Measurements from ENCODE around the gene SYNE1. TPM values are rescaled to one million over a fixed set of nuclear protein-coding genes. Genes with fewer than 3 reads are reported as not detected.
"Not testable (repeated sequence)": the region's sequence is repeated elsewhere in the genome, so short reads cannot be mapped to it uniquely, and the experiment has no call there.

The SYNE1 gene
- total and polyA plus RNA-seq, 7 experiments from 2014 or later: 50.6 to 205 (median 161) TPM

DNA sequence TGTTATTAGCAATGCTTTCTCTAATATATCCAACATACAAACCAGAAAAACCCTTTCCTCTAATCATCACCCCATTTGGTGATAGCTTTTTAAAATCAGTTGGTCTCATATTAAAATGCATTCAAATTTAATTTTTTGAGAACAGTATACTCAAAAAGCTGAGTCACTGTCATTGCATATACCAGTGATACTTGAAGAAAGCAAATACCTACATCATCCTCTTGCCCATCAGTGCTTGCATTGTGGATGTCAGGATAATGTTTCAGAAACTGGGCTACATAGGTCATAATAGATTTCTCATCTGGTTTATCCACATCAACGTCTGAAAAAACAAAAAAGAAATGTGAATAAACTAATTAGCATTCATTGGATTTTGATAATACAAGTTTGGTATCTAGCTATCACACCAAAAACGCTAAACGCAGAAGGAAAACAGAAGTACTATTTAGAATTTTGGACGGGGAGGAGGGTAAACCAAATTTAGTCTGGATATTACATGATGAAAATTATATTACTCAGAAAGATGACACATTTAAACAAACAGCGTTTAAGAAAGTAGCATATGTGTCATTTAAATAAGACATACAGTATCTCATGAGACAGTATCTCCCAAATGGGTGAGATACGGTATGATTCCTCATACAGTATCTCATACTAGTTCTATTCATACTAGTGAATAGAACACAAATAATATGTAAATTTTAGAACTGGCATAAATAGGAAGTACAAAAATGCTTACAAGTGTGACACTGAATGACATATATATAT, 134.6 kb downstream of the SYNE1 start:
- POLR2A ChIA-PET: no interaction called here
- Histone ChIP-seq H3K27me3 (ENCODE audit: control insufficient read depth in 2 of 2, insufficient read depth in 2 of 2, low read length in 2 of 2) (peaks cover 0 to 3% of the 10 kb centered on the region in 2 donors), H3K36me3 (ENCODE audit: control insufficient read depth in 2 of 3, insufficient read depth in 3 of 3, low read length in 3 of 3) (no peaks in the 10 kb centered on the region), H3K9me3 (ENCODE audit: control insufficient read depth in 2 of 3, low read length in 3 of 3) (no peaks in the 10 kb centered on the region), H3K4me1 (ENCODE audit: control insufficient read depth in 2 of 2, insufficient read depth in 2 of 2, low read length in 2 of 2) (no peaks in the 10 kb centered on the region), H3K27ac (ENCODE audit: low read depth, low read length) (no peak overlapping the region), H3K4me3 (ENCODE audit: low read length) (no peak overlapping the region)
- ATAC-seq: no peak
- H3K27ac Mint-ChIP-seq: no peak overlapping the region
- no peaks in the 10 kb centered on the region for H3K9me3 Mint-ChIP-seq
- H3K27me3 Mint-ChIP-seq: no peaks in the 10 kb centered on the region
- intact Hi-C loops (cut with micrococcal nuclease): no loop called here
- H3K4me1 Mint-ChIP-seq: no peaks in the 10 kb centered on the region
- no peak for DNase-seq
- H3K4me3 Mint-ChIP-seq: no peak overlapping the region
- CTCF ChIA-PET: no interaction called here
- no peaks in the 10 kb centered on the region for H3K36me3 Mint-ChIP-seq

DNA sequence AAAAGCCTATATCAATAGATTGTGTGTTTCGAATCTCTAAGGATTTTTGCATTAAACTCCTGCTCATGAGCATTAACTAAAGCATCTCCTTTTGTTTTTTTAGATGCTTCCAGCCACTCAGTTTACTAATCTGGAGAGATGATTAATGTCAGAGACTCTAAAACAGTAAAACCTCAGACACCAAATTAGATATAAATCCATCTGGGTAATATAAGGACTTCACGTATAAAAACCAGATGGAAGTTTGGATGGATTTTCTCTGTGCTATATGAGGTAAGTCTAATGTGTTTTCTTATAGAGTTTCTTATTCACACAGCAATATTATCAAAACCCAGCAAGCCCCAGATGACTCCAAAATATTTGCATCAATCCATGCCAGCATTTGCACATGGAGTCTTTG, 137.2 kb downstream of the SYNE1 start:
- ChIA-PET POLR2A (no interaction called here), CTCF (no interaction called here)
- Histone ChIP-seq H3K27me3 (ENCODE audit: control insufficient read depth in 2 of 2, insufficient read depth in 2 of 2, low read length in 2 of 2) (peaks cover 0 to 3% of the 10 kb centered on the region in 2 donors), H3K36me3 (ENCODE audit: control insufficient read depth in 2 of 3, insufficient read depth in 3 of 3, low read length in 3 of 3) (no peaks in the 10 kb centered on the region), H3K9me3 (ENCODE audit: control insufficient read depth in 2 of 3, low read length in 3 of 3) (no peaks in the 10 kb centered on the region), H3K4me3 (ENCODE audit: low read length) (no peak overlapping the region), H3K4me1 (ENCODE audit: control insufficient read depth in 2 of 2, insufficient read depth in 2 of 2, low read length in 2 of 2) (no peaks in the 10 kb centered on the region), H3K27ac (ENCODE audit: low read depth, low read length) (no peak overlapping the region)
- H3K27ac Mint-ChIP-seq: no peak overlapping the region
- no peaks in the 10 kb centered on the region for H3K4me1 Mint-ChIP-seq
- no peak overlapping the region for H3K4me3 Mint-ChIP-seq
- no peaks in the 10 kb centered on the region for H3K36me3 Mint-ChIP-seq
- no peaks in the 10 kb centered on the region for H3K9me3 Mint-ChIP-seq
- DNase-seq: no peak
- ATAC-seq: no peak
- intact Hi-C loops (cut with micrococcal nuclease): no loop called here
- peaks cover 0 to 8% (median 0%) of the 10 kb centered on the region in 5 donors for H3K27me3 Mint-ChIP-seq

DNA sequence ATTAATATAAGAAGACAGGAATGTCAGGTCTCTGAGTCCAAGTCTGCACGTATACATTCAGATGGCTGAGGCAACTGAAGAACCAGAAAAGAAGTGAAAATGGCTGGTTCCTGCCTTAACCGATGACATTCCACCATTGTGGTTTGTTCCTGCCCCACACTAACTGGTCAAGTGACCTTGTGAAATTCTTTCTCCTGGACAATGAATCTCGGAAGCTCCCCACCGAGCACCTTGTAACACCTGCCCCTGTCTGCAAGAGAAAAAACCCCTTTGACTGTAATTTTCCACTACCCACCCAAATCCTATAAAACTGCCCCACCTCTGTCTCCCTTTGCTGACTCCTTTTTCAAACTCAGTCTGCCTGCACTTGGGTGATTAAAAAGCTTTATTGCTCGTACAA, 140.4 kb downstream of the SYNE1 start:
- CTCF ChIA-PET: no interaction called here
- ATAC-seq: no peak
- no peaks in the 10 kb centered on the region for H3K36me3 ChIP-seq (ENCODE audit: control insufficient read depth in 2 of 3, insufficient read depth in 3 of 3, low read length in 3 of 3)
- no peak overlapping the region for H3K4me3 ChIP-seq (ENCODE audit: low read length)
- no peaks in the 10 kb centered on the region for H3K36me3 Mint-ChIP-seq
- H3K4me3 Mint-ChIP-seq: no peak overlapping the region
- intact Hi-C loops (cut with micrococcal nuclease): no loop called here
- DNase-seq: no peak
- no peaks in the 10 kb centered on the region for H3K4me1 Mint-ChIP-seq
- no peaks in the 10 kb centered on the region for H3K9me3 Mint-ChIP-seq
- peaks cover 0 to 8% (median 0%) of the 10 kb centered on the region in 5 donors for H3K27me3 Mint-ChIP-seq
- H3K27ac ChIP-seq (ENCODE audit: low read depth, low read length): no peak overlapping the region
- POLR2A ChIA-PET: no interaction called here
- no peaks in the 10 kb centered on the region for H3K4me1 ChIP-seq (ENCODE audit: control insufficient read depth in 2 of 2, insufficient read depth in 2 of 2, low read length in 2 of 2)
- no peak overlapping the region for H3K27ac Mint-ChIP-seq
- no peaks in the 10 kb centered on the region for H3K9me3 ChIP-seq (ENCODE audit: control insufficient read depth in 2 of 3, low read length in 3 of 3)
- H3K27me3 ChIP-seq (ENCODE audit: control insufficient read depth in 2 of 2, insufficient read depth in 2 of 2, low read length in 2 of 2): peaks cover 0 to 3% of the 10 kb centered on the region in 2 donors

DNA sequence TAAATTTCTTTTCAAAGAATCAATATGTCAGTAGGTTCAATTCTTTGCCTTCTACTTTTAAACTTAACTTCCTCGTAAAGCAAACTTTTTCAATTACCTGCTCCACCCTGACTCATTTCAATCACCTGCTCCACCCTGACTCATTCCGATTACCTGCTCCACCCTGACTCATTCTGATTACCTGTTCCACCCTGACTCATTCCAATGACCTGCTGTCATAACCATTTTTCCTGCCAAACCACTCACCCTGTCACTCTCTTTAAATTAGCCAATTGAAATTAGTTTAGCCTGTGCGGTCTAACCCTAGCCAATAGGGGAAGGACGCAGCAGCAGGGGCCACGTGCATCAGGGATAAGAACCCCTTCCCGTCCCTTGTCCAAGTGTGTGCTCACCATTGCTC, 141.7 kb downstream of the SYNE1 start:
- H3K4me3 Mint-ChIP-seq; H3K27ac Mint-ChIP-seq; H3K4me3 ChIP-seq (ENCODE audit: low read length); POLR2A ChIA-PET; DNase-seq; intact Hi-C loops (cut with micrococcal nuclease); H3K4me1 Mint-ChIP-seq; H3K36me3 ChIP-seq (ENCODE audit: control insufficient read depth in 2 of 3, insufficient read depth in 3 of 3, low read length in 3 of 3); CTCF ChIA-PET; H3K36me3 Mint-ChIP-seq; H3K27ac ChIP-seq (ENCODE audit: low read depth, low read length); H3K9me3 ChIP-seq (ENCODE audit: control insufficient read depth in 2 of 3, low read length in 3 of 3); H3K27me3 Mint-ChIP-seq; H3K4me1 ChIP-seq (ENCODE audit: control insufficient read depth in 2 of 2, insufficient read depth in 2 of 2, low read length in 2 of 2); H3K27me3 ChIP-seq (ENCODE audit: control insufficient read depth in 2 of 2, insufficient read depth in 2 of 2, low read length in 2 of 2); H3K9me3 Mint-ChIP-seq; ATAC-seq: not testable (repeated sequence)

DNA sequence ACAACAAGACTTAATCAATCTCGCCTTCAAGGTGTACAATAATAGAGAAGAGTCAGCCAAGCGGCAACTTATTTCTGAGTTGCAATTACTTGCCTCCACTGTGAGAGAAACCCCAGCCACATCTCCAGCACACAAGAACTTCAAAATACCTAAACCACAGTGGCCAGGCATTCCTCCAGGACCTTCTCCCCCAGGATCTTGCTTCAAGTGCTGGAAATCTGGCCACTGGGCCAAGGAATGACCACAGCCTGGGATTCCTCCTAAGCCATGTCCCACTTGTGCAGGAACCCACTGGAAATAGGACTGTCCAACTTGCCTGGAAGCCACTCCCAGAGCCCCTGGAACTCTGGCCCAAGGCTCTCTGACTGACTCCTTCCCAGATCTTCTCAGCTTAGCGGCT, 144.9 kb downstream of the SYNE1 start:
- H3K27ac ChIP-seq (ENCODE audit: low read depth, low read length); H3K4me1 ChIP-seq (ENCODE audit: control insufficient read depth in 2 of 2, insufficient read depth in 2 of 2, low read length in 2 of 2); H3K36me3 Mint-ChIP-seq; H3K27ac Mint-ChIP-seq; H3K9me3 Mint-ChIP-seq; ATAC-seq; H3K27me3 ChIP-seq (ENCODE audit: control insufficient read depth in 2 of 2, insufficient read depth in 2 of 2, low read length in 2 of 2); H3K27me3 Mint-ChIP-seq; H3K4me1 Mint-ChIP-seq; POLR2A ChIA-PET; DNase-seq; H3K36me3 ChIP-seq (ENCODE audit: control insufficient read depth in 2 of 3, insufficient read depth in 3 of 3, low read length in 3 of 3); intact Hi-C loops (cut with micrococcal nuclease); CTCF ChIA-PET; H3K4me3 Mint-ChIP-seq; H3K9me3 ChIP-seq (ENCODE audit: control insufficient read depth in 2 of 3, low read length in 3 of 3); H3K4me3 ChIP-seq (ENCODE audit: low read length): not testable (repeated sequence)

DNA sequence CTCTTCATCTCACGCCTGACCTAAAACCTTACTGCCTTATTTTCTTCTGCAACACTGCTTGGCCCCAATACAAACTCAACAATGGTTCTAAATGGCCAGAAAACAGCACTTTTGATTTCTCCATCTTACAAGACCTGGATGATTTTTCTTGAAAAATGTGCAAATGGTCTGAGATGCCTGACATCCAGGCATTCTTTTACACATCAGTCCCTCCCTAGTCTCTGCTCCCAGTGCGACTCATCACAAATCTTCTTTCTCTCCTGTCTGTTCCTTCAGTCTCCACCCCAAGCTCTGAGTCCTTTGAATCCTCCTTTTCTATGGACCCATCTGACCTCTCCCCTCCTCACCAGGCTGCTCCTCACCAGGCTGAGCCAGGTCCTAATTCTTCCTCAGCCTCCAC, 145.7 kb downstream of the SYNE1 start:
- H3K4me1 ChIP-seq (ENCODE audit: control insufficient read depth in 2 of 2, insufficient read depth in 2 of 2, low read length in 2 of 2); H3K27me3 Mint-ChIP-seq; H3K27ac ChIP-seq (ENCODE audit: low read depth, low read length); ATAC-seq; POLR2A ChIA-PET; CTCF ChIA-PET; DNase-seq; H3K4me3 Mint-ChIP-seq; H3K4me3 ChIP-seq (ENCODE audit: low read length); H3K27me3 ChIP-seq (ENCODE audit: control insufficient read depth in 2 of 2, insufficient read depth in 2 of 2, low read length in 2 of 2); H3K4me1 Mint-ChIP-seq; H3K9me3 Mint-ChIP-seq; H3K27ac Mint-ChIP-seq; H3K9me3 ChIP-seq (ENCODE audit: control insufficient read depth in 2 of 3, low read length in 3 of 3); H3K36me3 Mint-ChIP-seq; intact Hi-C loops (cut with micrococcal nuclease); H3K36me3 ChIP-seq (ENCODE audit: control insufficient read depth in 2 of 3, insufficient read depth in 3 of 3, low read length in 3 of 3): not testable (repeated sequence)

DNA sequence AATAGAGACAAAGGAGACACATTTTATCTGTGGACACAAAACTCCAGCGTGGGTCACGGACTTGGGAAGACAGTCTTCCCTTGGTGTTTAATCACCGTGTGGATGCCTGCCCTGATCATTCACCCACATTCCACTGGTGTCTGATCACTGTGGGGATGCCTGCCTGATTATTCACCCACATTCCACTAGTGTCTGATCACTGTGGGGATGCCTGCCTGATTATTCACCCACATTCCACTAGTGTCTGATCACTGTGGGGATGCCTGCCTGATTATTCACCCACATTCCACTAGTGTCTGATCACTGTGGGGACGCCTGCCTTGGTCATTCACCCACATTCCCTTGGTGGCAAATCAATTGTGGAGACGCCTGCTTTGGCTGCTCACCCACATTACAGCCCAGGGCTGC, 146.2 kb downstream of the SYNE1 start:
- ATAC-seq; H3K4me1 ChIP-seq (ENCODE audit: control insufficient read depth in 2 of 2, insufficient read depth in 2 of 2, low read length in 2 of 2); H3K4me3 ChIP-seq (ENCODE audit: low read length); CTCF ChIA-PET; H3K36me3 ChIP-seq (ENCODE audit: control insufficient read depth in 2 of 3, insufficient read depth in 3 of 3, low read length in 3 of 3); H3K9me3 Mint-ChIP-seq; H3K27me3 ChIP-seq (ENCODE audit: control insufficient read depth in 2 of 2, insufficient read depth in 2 of 2, low read length in 2 of 2); H3K9me3 ChIP-seq (ENCODE audit: control insufficient read depth in 2 of 3, low read length in 3 of 3); H3K27me3 Mint-ChIP-seq; H3K4me3 Mint-ChIP-seq; H3K4me1 Mint-ChIP-seq; DNase-seq; H3K27ac Mint-ChIP-seq; intact Hi-C loops (cut with micrococcal nuclease); H3K27ac ChIP-seq (ENCODE audit: low read depth, low read length); POLR2A ChIA-PET; H3K36me3 Mint-ChIP-seq: not testable (repeated sequence)
